CD4-positive, alpha-beta memory T cell (primary cell): ENCODE measurements around the gene CPVL. TPM values are rescaled to one million over a fixed set of nuclear protein-coding genes. Genes with fewer than 3 reads are reported as not detected.
"Not testable (repeated sequence)": the region's sequence is repeated elsewhere in the genome, so short reads cannot be mapped to it uniquely, and the experiment has no call there.

ENCODE experiments used
- CTCF ChIA-PET: fragments of 350-600 bp; sonication (Branson Sonifier 250); formaldehyde crosslinking; loops from one replicate; lab custom pipeline; 2021; ENCODE audit warnings: inconsistent platforms; ENCODE audit not compliant: partially characterized antibody; lab: Charles Lee
- POLR2A ChIA-PET: fragments of 350-600 bp; sonication (Branson Sonifier 250); formaldehyde crosslinking; loops from one replicate; lab custom pipeline; 2021; ENCODE audit not compliant: partially characterized antibody; lab: Charles Lee
- DNase-seq, 5 donors: peaks; one replicate each; pipeline versions ENCODE4 v3.0.0 to v3.0.0-alpha.2; 2020 to 2022; ENCODE audit warnings: mixed read lengths in 1 of 5
- H3K27ac ChIP-seq: one replicate; pipeline ENCODE4 v1.7.0; 2013; ENCODE audit warnings: low read depth, low read length
- H3K27me3 ChIP-seq: 2 replicates; pipeline ENCODE4 v1.7.0; 2013; ENCODE audit warnings: mild to moderate bottlenecking, low read length, moderate library complexity; ENCODE audit not compliant: insufficient read depth
- H3K36me3 ChIP-seq: 2 replicates; pipeline ENCODE4 v1.7.0; 2013; ENCODE audit warnings: mild to moderate bottlenecking, low read length, moderate library complexity; ENCODE audit not compliant: insufficient read depth
- H3K4me1 ChIP-seq: 2 replicates; pipeline ENCODE4 v1.7.0; 2013; ENCODE audit warnings: mild to moderate bottlenecking, low read length, moderate library complexity; ENCODE audit not compliant: insufficient read depth
- H3K4me3 ChIP-seq, 2 donors: one replicate each; pipeline ENCODE4 v1.7.0; 2013; ENCODE audit warnings: low read length in 2 of 2, mild to moderate bottlenecking in 1 of 2
- H3K9me3 ChIP-seq, 2 donors: one replicate each; pipeline ENCODE4 v1.7.0; 2013; ENCODE audit warnings: low read length in 2 of 2, control low read depth in 1 of 2; ENCODE audit not compliant: control insufficient read depth in 1 of 2
- H3K27ac Mint-ChIP-seq, 7 donors: one replicate each; pipeline ENCODE4 v1.8.0; 2020 to 2021; ENCODE audit warnings: mixed read lengths in 7 of 7, mild to moderate bottlenecking in 6 of 7, inconsistent platforms in 3 of 7, moderate library complexity in 3 of 7
- H3K27me3 Mint-ChIP-seq, 2 donors: one replicate each; pipeline ENCODE4 v1.8.0; 2020 to 2021; ENCODE audit warnings: mixed read lengths in 2 of 2
- H3K36me3 Mint-ChIP-seq, 2 donors: one replicate each; pipeline ENCODE4 v1.8.0; 2020 to 2021; ENCODE audit warnings: mixed read lengths in 2 of 2, inconsistent platforms in 1 of 2, mild to moderate bottlenecking in 1 of 2
- H3K4me1 Mint-ChIP-seq, 4 donors: one replicate each; pipeline ENCODE4 v1.8.0; 2020 to 2021; ENCODE audit warnings: mixed read lengths in 4 of 4, mild to moderate bottlenecking in 1 of 4
- H3K4me3 Mint-ChIP-seq, 8 donors: one replicate each; pipeline ENCODE4 v1.8.0; 2020 to 2021; ENCODE audit warnings: mixed read lengths in 8 of 8, mild to moderate bottlenecking in 7 of 8, moderate library complexity in 6 of 8, inconsistent platforms in 3 of 8
- H3K9me3 Mint-ChIP-seq, 8 donors: one replicate each; pipeline ENCODE4 v1.8.0; 2020 to 2021; ENCODE audit warnings: mixed read lengths in 8 of 8, mild to moderate bottlenecking in 5 of 8, inconsistent platforms in 3 of 8, moderate library complexity in 1 of 8
- intact Hi-C: fragments of 100-400 bp; cut with micrococcal nuclease; formaldehyde crosslinking; loops from one replicate; pipeline ENCODE4 v1.15.1; 2023
- polyA plus RNA-seq, 2 donors: library from polyadenylated mRNA; unstranded; fragments of 300-500 nt; fragmentation: Illumina TruSeq; gene quantifications; one replicate each; pipeline ENCODE4 v1.2.3, GENCODE V29; 2021
- total RNA-seq, 2 experiments: library from RNA; stranded (reverse); gene quantifications; one replicate each; pipeline ENCODE4 v1.2.3, GENCODE V29; 2021

CPVL gene
- total and polyA plus RNA-seq, 4 experiments from 2014 or later, result 0.61 to 1.6 (median 1.3) TPM; not detected in 1

DNA sequence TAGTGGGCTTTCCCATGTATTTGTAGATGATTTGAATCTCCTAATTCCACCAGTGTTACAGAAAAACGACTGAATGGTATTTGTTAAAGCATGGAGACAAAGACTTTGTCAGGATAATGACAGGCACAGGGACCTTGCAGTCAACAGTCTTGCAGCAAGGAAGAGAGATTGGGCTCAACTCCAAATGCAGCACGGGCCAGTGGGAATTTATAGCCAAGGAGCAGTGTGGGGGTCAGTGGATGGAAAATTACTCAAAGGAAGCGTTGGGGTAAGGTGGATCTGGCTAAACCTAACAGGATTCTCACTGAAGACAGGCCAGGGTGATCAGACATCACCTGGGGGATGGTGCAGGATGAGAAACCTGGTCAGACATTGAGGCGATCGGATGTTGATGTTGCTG, 24.3 kb downstream of the CPVL start:
- H3K4me1 ChIP-seq, result no peaks in the 10 kb centered on the region
- Mint-ChIP-seq H3K4me3 (no peak overlapping the region), H3K4me1 (no peaks in the 10 kb centered on the region), H3K27ac (no peak overlapping the region), H3K36me3 (no peaks in the 10 kb centered on the region), H3K9me3 (peaks cover 0 to 3% (median 0%) of the 10 kb centered on the region in 8 donors), H3K27me3 (peaks cover 7% of the 10 kb centered on the region in 2 donors)
- H3K36me3 ChIP-seq, result no peaks in the 10 kb centered on the region
- no peaks in the 10 kb centered on the region for H3K27me3 ChIP-seq
- no peak overlapping the region for H3K27ac ChIP-seq
- ChIA-PET POLR2A (no interaction called here), CTCF (no interaction called here)
- H3K4me3 ChIP-seq, result no peak overlapping the region
- no peak for DNase-seq
- intact Hi-C loops, result no loop called here
- H3K9me3 ChIP-seq, result no peaks in the 10 kb centered on the region

DNA sequence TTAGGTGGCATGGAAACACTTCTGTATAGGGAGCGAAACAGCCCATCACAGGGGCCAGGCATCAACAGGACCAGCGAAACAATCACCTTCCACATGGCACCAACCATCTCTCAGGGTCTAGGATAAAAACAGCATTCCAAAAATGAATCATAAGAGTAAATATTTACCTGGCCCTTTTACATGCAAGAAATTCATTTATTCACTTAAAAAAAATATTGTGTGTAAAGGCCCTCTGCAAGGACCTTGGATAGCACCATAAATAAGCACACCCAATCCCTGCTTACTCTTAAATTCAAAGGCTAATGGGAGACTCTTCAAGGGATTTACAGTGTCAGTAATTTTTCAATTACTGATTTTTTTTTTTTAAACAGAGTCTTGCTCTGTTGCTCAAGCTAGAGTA, 25.4 kb downstream of the CPVL start:
- no peaks in the 10 kb centered on the region for H3K4me1 Mint-ChIP-seq
- H3K36me3 Mint-ChIP-seq, result no peaks in the 10 kb centered on the region
- H3K36me3 ChIP-seq, result no peaks in the 10 kb centered on the region
- peaks cover 7% of the 10 kb centered on the region in 2 donors for H3K27me3 Mint-ChIP-seq
- H3K4me1 ChIP-seq, result no peaks in the 10 kb centered on the region
- no peaks in the 10 kb centered on the region for H3K9me3 ChIP-seq
- no peak overlapping the region for H3K27ac Mint-ChIP-seq
- intact Hi-C loops, result no loop called here
- ChIA-PET CTCF (no interaction called here), POLR2A (no interaction called here)
- peaks cover 0 to 3% (median 0%) of the 10 kb centered on the region in 8 donors for H3K9me3 Mint-ChIP-seq
- DNase-seq, result no peak
- H3K4me3 Mint-ChIP-seq, result no peak overlapping the region
- H3K4me3 ChIP-seq, result no peak overlapping the region
- no peaks in the 10 kb centered on the region for H3K27me3 ChIP-seq
- H3K27ac ChIP-seq, result no peak overlapping the region

DNA sequence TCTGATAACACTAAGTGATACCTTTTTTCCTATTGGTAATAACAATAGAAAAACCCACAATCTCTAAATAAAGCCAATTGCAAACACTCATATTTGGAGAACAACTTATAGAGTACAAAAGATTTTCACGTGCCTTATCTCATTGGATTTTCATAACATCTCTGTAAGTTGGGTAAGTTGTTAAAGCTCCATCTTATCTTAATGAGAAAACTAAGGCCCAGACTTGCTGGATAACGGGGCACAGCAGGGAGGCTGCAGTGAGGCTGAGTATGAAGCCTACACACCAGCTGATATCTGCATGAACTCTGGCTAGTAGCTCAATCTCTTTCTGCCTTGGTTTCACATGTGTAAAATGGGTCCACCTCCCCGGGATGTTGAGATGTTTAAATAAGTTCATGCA, 26.8 kb downstream of the CPVL start:
- no peak for DNase-seq
- ChIA-PET POLR2A (no interaction called here), CTCF (no interaction called here)
- Histone ChIP-seq H3K27me3 (no peaks in the 10 kb centered on the region), H3K36me3 (no peaks in the 10 kb centered on the region), H3K4me3 (no peak overlapping the region), H3K27ac (no peak overlapping the region), H3K4me1 (no peaks in the 10 kb centered on the region), H3K9me3 (no peaks in the 10 kb centered on the region)
- Mint-ChIP-seq H3K4me1 (no peaks in the 10 kb centered on the region), H3K27me3 (peaks cover 7 to 9% of the 10 kb centered on the region in 2 donors), H3K27ac (no peak overlapping the region), H3K9me3 (peaks cover 0 to 3% (median 0%) of the 10 kb centered on the region in 8 donors), H3K36me3 (no peaks in the 10 kb centered on the region), H3K4me3 (no peak overlapping the region)
- intact Hi-C loops, result no loop called here

DNA sequence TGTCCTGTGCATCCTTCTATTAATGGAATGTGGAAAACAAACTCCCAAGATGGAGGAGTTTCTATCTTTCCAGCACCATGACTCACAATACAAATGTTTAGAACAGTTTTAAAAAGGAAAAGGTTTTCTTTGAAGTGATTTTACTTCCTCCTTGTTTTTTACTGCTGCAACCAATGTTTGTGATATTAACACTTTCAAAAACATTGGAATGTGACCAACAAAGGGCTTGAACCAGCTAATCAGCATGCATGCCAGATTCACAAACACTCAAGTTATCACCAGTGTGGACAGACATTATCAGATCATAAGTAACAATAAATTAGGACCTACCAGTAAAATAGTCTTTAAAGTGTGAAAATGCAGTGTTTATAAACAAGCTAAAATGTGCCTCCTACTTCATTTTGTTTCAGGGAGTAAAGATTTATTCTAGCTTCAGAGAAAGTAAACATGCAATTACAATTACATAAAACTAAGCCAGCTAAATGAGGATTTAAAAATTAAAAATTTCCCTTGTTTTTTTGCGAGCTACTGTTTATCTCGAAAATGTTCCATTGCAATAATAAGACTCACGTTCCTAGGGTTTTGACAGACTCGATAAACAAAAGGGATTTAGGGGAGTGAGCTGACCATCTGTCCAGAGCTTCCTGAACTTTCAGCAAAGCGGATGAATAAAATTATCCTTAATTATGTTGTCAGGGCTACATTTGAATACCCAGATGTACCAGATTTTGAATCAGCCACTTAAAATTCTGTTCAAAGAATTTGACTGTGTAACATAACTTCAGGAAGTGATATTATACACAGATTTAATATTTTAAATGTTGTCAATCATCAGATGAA, 29.8 kb downstream of the CPVL start:
- CTCF ChIA-PET, result interaction anchor here (1.0 to 1.8 kb wide), 2 partner anchors 10 to 29 kb away, joined by 3 to 8 read pairs; no protein-coding TSS in a partner anchor
- H3K27ac ChIP-seq, result no peak overlapping the region
- Mint-ChIP-seq H3K9me3 (peaks cover 0 to 3% (median 0%) of the 10 kb centered on the region in 8 donors), H3K27ac (no peak overlapping the region), H3K4me1 (peaks cover 0 to 14% (median 4%) of the 10 kb centered on the region in 4 donors), H3K4me3 (no peak overlapping the region), H3K36me3 (no peaks in the 10 kb centered on the region), H3K27me3 (peaks cover 7 to 9% of the 10 kb centered on the region in 2 donors)
- intact Hi-C loops, result no loop called here
- no peaks in the 10 kb centered on the region for H3K36me3 ChIP-seq
- H3K27me3 ChIP-seq, result no peaks in the 10 kb centered on the region
- no peak overlapping the region for H3K4me3 ChIP-seq
- POLR2A ChIA-PET, result no interaction called here
- no peak for DNase-seq
- no peaks in the 10 kb centered on the region for H3K9me3 ChIP-seq
- H3K4me1 ChIP-seq, result no peaks in the 10 kb centered on the region

DNA sequence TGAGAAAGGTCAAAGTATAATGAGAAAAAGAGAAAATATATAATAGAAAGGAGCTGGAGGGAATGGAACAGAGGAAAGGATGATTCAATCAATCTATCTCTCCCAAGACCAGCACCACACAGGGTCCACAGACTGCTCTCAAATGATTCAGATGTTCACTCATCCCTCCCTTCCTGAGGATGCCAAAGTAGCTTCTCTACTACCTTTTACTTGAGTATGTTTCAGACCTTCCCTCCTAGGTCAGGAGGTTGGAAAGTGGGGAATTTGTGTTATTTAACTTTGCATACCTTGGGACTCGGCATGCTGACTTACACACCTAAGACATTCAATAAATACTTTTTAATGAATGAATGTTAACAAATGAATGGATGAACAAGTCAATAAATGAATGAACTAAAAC, 30.6 kb downstream of the CPVL start:
- Histone ChIP-seq H3K4me1 (no peaks in the 10 kb centered on the region), H3K27me3 (no peaks in the 10 kb centered on the region), H3K27ac (no peak overlapping the region), H3K4me3 (no peak overlapping the region), H3K36me3 (no peaks in the 10 kb centered on the region), H3K9me3 (no peaks in the 10 kb centered on the region)
- ChIA-PET CTCF (no interaction called here), POLR2A (no interaction called here)
- peaks cover 0 to 14% (median 4%) of the 10 kb centered on the region in 4 donors for H3K4me1 Mint-ChIP-seq
- no peaks in the 10 kb centered on the region for H3K36me3 Mint-ChIP-seq
- intact Hi-C loops, result no loop called here
- peaks cover 0 to 3% (median 0%) of the 10 kb centered on the region in 8 donors for H3K9me3 Mint-ChIP-seq
- DNase-seq, result no peak
- H3K27me3 Mint-ChIP-seq, result peaks cover 7 to 8% of the 10 kb centered on the region in 2 donors
- H3K27ac Mint-ChIP-seq, result no peak overlapping the region
- H3K4me3 Mint-ChIP-seq, result no peak overlapping the region

DNA sequence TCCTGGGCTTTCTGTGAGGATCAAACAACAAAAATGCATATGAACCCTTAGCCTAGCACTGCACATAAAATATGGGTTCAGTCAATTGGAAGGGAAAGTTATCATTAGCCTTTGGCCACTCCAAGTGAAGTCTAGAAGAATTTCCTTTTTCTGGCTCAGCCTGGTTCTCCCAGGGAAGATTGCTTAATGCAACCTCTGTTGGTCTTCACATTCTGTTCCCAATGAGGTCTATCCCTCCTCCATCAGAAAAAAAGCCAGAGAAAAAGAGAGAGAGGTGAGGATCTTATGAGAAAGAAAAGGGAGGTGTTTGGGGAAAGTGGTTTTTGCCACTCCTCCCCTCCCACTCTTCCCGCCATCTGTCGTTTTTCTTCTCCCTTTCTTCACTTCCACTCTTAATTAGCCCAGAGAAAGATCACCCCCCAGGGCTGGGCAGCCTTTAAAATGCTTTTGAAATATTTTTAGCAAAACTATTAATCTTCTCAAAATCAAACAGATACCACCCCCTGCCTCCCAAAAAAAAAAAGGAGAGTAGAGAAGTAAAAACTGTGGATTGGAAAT, 31.1 kb downstream of the CPVL start:
- Histone ChIP-seq H3K9me3 (no peaks in the 10 kb centered on the region), H3K4me1 (no peaks in the 10 kb centered on the region), H3K27me3 (no peaks in the 10 kb centered on the region), H3K27ac (no peak overlapping the region), H3K36me3 (no peaks in the 10 kb centered on the region), H3K4me3 (no peak overlapping the region)
- peaks cover 6 to 8% of the 10 kb centered on the region in 2 donors for H3K27me3 Mint-ChIP-seq
- CTCF ChIA-PET, result no interaction called here
- H3K4me3 Mint-ChIP-seq, result no peak overlapping the region
- DNase-seq, result no peak
- POLR2A ChIA-PET, result no interaction called here
- H3K9me3 Mint-ChIP-seq, result peaks cover 0 to 3% (median 0%) of the 10 kb centered on the region in 8 donors
- no peak overlapping the region for H3K27ac Mint-ChIP-seq
- no peaks in the 10 kb centered on the region for H3K36me3 Mint-ChIP-seq
- H3K4me1 Mint-ChIP-seq, result peaks cover 0 to 14% (median 4%) of the 10 kb centered on the region in 4 donors
- intact Hi-C loops, result no loop called here

DNA sequence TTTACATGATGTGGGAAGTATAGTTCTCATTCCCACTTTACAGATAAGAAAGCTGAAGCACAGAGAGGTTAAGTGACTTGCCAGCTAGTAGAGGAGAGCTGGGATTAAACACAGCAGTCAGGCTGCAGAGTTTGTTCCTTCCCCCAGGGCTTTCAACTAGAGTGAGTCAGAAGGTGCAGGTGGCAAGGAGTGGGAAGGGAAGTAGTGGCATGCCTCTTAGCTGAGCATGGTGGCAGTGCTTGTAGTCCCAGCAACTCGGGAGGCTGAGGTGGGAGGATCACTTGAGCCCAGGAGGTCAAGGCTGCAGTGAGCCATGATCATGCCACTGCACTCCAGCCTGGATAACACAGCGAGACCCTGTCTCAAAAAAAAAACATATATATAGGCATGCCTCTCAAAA, 32.1 kb downstream of the CPVL start:
- intact Hi-C loops, H3K27ac ChIP-seq, CTCF ChIA-PET, H3K4me1 ChIP-seq, POLR2A ChIA-PET, H3K27me3 ChIP-seq, H3K4me3 ChIP-seq, H3K36me3 Mint-ChIP-seq, H3K9me3 Mint-ChIP-seq, H3K4me3 Mint-ChIP-seq, H3K27ac Mint-ChIP-seq, H3K9me3 ChIP-seq, H3K36me3 ChIP-seq, DNase-seq: not testable (repeated sequence)
- peaks cover 4 to 10% of the 10 kb centered on the region in 2 donors for H3K27me3 Mint-ChIP-seq
- H3K4me1 Mint-ChIP-seq, result peaks cover 0 to 14% (median 4%) of the 10 kb centered on the region in 4 donors
